Omental fat pad (tissue), 4 donors: ENCODE data around the gene CLIP3. TPM values are rescaled to one million over a fixed set of nuclear protein-coding genes. Genes with fewer than 3 reads are reported as not detected.

ENCODE experiments used
- ATAC-seq: fragments of 150-250 bp; one replicate; pipeline ENCODE4 v1.9.1; 2016; ENCODE audit warnings: mild to moderate bottlenecking, moderate library complexity; ENCODE audit not compliant: low FRiP score
- DNase-seq: peaks from one replicate; pipeline ENCODE4 v3.0.0-alpha.2; 2019; ENCODE audit warnings: low spot score
- total RNA-seq, 4 donors: library from RNA; depleted of rRNA; stranded (reverse); fragments of >200 nt; gene quantifications; one replicate each; pipeline ENCODE4 v1.1.0, GENCODE V29; 2016
- TF ChIP-seq, protein P1 (sequence below), 3 donors: fragments of 450-650 bp; IDR thresholded peaks; one replicate each; pipeline ENCODE4 v1.5.1; 2016 to 2017; ENCODE audit warnings: antibody characterized with exemption in 3 of 3, mild to moderate bottlenecking in 3 of 3, moderate library complexity in 2 of 3

Gene CLIP3
- total RNA-seq, 4 donors from 2014 or later = 3.3 to 11.9 (median 8.1) TPM

DNA sequence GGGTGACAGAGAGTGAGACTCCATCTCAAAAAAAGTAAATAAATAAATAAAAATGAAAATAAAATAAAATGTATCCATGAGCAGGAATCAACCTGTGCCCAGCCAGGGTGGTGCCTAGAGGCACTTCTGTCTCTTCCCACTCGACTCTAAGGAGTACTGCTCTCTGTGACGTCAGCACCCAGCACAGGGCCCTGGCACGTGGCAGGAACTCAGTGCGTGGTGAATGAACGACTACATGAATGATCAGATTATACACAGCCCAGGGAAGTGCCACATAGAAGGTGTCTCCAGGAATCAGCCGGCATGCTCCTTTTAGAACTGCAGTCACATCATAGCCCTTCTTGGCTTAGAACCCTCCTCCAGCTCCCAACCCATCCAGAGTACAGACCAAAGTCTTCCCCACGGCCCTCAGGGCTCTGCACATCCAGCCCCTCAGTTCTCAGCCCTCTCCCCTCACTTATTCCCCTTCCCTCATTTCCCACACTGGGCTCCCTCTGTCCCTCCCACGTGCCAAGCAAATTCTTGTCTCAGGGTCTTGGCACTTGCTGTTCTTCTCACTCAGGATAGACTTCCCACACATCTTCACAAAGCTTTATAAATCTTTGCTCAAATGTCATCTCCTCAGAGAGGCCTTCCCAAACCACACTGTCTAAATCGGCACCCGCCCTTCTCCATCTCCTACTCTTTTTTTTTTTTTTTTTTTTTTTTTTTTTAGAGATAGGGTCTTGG lies 4.2 kb downstream of the CLIP3 start:
- TF ChIP-seq, protein P1, sequence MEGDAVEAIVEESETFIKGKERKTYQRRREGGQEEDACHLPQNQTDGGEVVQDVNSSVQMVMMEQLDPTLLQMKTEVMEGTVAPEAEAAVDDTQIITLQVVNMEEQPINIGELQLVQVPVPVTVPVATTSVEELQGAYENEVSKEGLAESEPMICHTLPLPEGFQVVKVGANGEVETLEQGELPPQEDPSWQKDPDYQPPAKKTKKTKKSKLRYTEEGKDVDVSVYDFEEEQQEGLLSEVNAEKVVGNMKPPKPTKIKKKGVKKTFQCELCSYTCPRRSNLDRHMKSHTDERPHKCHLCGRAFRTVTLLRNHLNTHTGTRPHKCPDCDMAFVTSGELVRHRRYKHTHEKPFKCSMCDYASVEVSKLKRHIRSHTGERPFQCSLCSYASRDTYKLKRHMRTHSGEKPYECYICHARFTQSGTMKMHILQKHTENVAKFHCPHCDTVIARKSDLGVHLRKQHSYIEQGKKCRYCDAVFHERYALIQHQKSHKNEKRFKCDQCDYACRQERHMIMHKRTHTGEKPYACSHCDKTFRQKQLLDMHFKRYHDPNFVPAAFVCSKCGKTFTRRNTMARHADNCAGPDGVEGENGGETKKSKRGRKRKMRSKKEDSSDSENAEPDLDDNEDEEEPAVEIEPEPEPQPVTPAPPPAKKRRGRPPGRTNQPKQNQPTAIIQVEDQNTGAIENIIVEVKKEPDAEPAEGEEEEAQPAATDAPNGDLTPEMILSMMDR (IDR thresholded peaks at IDR 0.05) = no peak
- ATAC-seq = no peak
- no peak for DNase-seq

DNA sequence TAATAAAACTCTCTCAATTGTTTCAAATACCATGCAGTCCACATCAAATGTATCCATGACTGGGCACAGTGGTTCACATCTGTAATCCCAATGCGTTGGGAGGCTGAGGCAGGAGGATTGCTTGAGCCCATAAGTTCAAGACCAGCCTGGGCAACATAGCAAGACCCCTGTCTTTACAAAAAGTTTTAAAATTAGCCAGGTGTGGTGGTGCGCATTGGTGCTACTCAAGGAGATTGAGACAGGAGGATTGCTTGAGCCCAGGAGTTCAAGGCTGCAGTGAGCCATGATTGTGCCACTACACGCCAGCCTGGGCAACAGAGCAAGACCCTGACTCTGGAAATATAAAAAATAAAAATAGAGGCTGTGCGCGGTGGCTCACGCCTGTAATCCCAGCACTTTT lies 5.0 kb downstream of the CLIP3 start:
- TF ChIP-seq, protein P1 (IDR thresholded peaks at IDR 0.05) = no peak
- ATAC-seq = no peak

DNA sequence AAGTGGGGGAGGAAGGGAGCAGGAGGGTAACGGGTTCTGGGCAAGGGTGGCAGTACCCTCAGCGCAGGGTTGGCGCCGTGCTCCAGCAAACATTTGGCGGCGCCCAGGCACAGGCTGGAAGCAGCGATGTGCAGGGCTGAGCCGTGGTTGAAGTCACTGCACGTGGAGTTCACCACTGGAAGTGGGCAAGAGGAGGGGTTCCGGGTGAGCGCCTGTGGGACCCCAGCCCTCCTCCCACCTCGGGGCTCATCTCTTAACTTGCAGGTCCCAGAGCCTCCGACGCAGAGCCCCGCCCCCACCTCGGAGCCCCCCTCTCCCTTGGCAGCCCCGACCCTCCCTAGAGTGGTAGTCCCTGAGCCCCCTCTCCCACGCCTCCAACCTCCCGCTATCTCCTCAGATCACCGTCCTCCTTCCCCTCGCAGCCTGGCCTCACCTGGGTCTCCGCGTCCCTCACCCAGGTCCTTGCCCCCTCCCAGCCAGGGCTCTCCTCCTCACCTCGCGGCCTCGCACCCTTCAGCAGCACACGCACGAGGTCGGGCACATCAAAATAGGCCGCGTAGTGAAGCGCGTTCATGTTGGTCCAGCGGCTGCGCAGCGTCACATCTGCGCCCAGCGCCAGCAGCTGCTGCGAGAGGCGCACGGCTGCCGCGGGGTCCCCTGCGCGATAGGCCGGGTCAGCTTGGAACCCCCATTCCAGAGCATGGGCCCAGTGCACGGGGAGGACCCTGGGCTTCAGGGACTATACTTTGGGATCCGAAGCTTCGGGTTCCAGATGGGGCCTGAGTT lies 6.4 kb downstream of the CLIP3 start:
- DNase-seq (no peak), ATAC-seq (no peak)
- TF ChIP-seq, protein P1 (IDR thresholded peaks at IDR 0.05) = no peak

More for the DNA sequence above, 5.0 kb downstream of the CLIP3 start:
- no peak for DNase-seq

DNA sequence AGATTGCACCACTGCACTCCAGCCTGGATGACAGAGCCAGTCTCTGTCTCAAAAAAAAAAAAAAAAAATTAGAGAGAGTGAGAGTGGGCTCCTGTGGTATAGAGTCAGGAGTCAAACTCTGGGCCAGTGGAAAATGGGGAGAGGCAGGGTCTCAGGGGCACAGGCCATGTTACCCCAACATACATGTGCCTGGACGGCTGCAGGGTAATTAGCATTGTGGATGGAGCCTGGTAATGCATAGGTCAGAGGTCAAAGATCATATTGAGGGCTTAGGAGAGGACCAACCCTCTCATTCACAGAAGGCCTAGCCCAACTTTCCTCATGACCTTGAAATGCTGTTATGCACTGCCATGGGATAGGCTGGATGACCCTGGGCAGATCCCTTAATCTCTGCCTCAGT lies 7.1 kb downstream of the CLIP3 start:
- DNase-seq (no peak), ATAC-seq (no peak)
- TF ChIP-seq, protein P1 (IDR thresholded peaks at IDR 0.05) = no peak

DNA sequence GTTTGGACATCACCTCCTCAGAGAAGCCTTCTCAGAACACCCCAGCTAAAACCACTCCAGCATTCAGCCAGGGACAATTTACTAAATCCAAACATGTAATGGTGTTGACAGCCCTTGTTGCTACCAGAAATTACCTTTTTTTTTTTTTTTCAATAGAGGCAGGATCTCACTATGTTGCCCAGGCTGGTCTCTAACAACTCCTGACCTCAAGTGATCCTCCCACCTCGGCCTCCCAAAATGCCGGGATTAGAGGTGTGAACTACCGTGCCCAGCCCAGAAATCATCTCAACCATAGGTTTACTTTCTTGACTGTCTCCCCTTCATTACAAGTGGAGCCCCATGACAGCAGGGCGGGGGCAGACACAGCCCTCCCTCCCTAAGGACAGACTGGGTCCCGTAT lies 9.2 kb downstream of the CLIP3 start:
- DNase-seq (no peak), ATAC-seq (no peak)
- TF ChIP-seq, protein P1 (IDR thresholded peaks at IDR 0.05) = no peak

DNA sequence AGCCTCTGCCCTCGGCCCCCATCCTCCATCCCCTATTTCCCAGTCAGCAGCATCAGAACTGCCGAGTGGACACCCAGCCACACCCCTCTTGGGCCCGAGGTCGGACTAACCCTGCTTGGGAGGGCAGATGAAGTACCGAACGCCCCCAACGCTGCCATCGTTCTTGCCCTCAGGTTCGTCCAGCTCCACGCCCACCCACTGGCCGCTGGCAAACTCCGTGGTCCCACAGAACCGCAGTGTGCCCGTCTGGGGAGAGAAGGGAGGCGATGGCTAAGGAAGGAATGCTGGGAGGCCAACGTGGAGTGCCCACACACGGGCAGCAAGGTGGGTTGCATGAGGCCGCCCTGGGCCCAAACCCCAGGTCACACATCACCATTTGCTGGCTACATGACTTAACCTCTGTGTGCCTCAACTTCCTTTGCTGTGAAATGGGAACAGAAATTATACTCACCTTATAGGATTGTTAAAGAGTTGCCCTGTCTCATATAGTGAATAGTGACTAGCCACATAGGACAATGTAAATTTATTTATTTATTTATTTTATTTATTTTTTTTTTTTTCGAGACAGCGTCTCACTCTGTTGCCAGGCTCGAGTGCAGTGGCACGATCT lies 13.5 kb downstream of the CLIP3 start:
- TF ChIP-seq, protein P1 (IDR thresholded peaks at IDR 0.05) = no peak
- DNase-seq = no peak
- no peak for ATAC-seq
